Activated CD4-positive, alpha-beta T cell treated with anti-CD3 and anti-CD28 coated beads, Interleukin-2, Interleukin-4, amounts not matched to agents 100 ng/mL and 50 ng/mL, durations not matched to agents 16 hours and 8 hours (primary cell): Measurements from ENCODE around the gene MAPKAP1.

Source experiments
- DNase-seq: peaks from one replicate; pipeline ENCODE4 v3.0.0-alpha.2; 2020; ENCODE audit warnings: low spot score

Gene MAPKAP1

GRCh38 chr9:125430161-125431011 is 276.6 kb downstream of the MAPKAP1 start:
- DNase-seq = no peak

GRCh38 chr9:125429476-125430160 is 277.4 kb downstream of the MAPKAP1 start:
- DNase-seq = no peak

- no peak for DNase-seq
These were observed 278.0 kb downstream of the MAPKAP1 start for GRCh38 chr9:125428902-125429467.

GRCh38 chr9:125428060-125428901 is 278.7 kb downstream of the MAPKAP1 start:
- peak; percentile 39 for DNase-seq

GRCh38 chr9:125427556-125427955 is 279.5 kb downstream of the MAPKAP1 start:
- DNase-seq = no peak

- DNase-seq = no peak
These were observed 280.1 kb downstream of the MAPKAP1 start for GRCh38 chr9:125426926-125427325.

- DNase-seq = no peak
These were observed 281.0 kb downstream of the MAPKAP1 start for GRCh38 chr9:125425901-125426515.

- DNase-seq = no peak
These were observed 281.7 kb downstream of the MAPKAP1 start for GRCh38 chr9:125425170-125425897.

- DNase-seq = no peak
These were observed 283.0 kb downstream of the MAPKAP1 start for GRCh38 chr9:125423964-125424363.

- DNase-seq = no peak
These were observed 284.2 kb downstream of the MAPKAP1 start for GRCh38 chr9:125422853-125423252.

GRCh38 chr9:125421591-125422181 is 285.3 kb downstream of the MAPKAP1 start:
- no peak for DNase-seq

- no peak for DNase-seq
These were observed 285.8 kb downstream of the MAPKAP1 start for GRCh38 chr9:125421166-125421565.

- DNase-seq = no peak
These were observed 288.6 kb downstream of the MAPKAP1 start for GRCh38 chr9:125418404-125418803.

- DNase-seq = no peak
These were observed 290.5 kb downstream of the MAPKAP1 start for GRCh38 chr9:125416517-125416916.

- no peak for DNase-seq
These were observed 291.2 kb downstream of the MAPKAP1 start for GRCh38 chr9:125415583-125416460.

- no peak for DNase-seq
These were observed 293.4 kb downstream of the MAPKAP1 start for GRCh38 chr9:125413579-125413978.

GRCh38 chr9:125412166-125412565 is 294.8 kb downstream of the MAPKAP1 start:
- DNase-seq = no peak

GRCh38 chr9:125411171-125411756 is 295.7 kb downstream of the MAPKAP1 start:
- DNase-seq = no peak

GRCh38 chr9:125410522-125410894 is 296.5 kb downstream of the MAPKAP1 start:
- no peak for DNase-seq
